HEK293 (cell line): Measurements from ENCODE around the gene SLC16A5.

Experiments used
- CTCF ChIA-PET: fragments of 350-600 bp; formaldehyde crosslinking; extraction: SDS; loops from one replicate; lab custom pipeline; 2021; ENCODE audit warnings: antibody characterized with exemption; lab: Yijun Ruan, JAX
- POLR2A ChIA-PET: fragments of 300-600 bp; formaldehyde crosslinking; extraction: SDS; loops from one replicate; lab custom pipeline; 2020; ENCODE audit warnings: antibody characterized with exemption, inconsistent platforms; lab: Yijun Ruan, JAX
- H3K27ac ChIP-seq: fragments of 200-500 bp; sonication (Bioruptor generic); 2 replicates; pipeline ENCODE4 v1.5.1; 2014; ENCODE audit warnings: low read depth, low read length, control low read depth, inconsistent platforms; ENCODE audit errors: extremely low read depth
- H3K36me3 ChIP-seq, 2 experiments: fragments of 200-500 bp in 1 of 2; sonication (Bioruptor generic) in 1 of 2; 1 replicate in 1 of 2; 2 replicates in 1 of 2; pipeline ENCODE4 v1.5.1; 2014 to 2017; ENCODE audit warnings: inconsistent platforms in 2 of 2, low read length in 2 of 2; ENCODE audit not compliant: control insufficient read depth in 2 of 2, insufficient read depth in 1 of 2
- H3K4me1 ChIP-seq: fragments of 200-500 bp; sonication (Bioruptor generic); 2 replicates; pipeline ENCODE4 v1.5.1; 2014; ENCODE audit warnings: mild to moderate bottlenecking, low read length, inconsistent platforms; ENCODE audit not compliant: control insufficient read depth, insufficient read depth
- H3K4me3 ChIP-seq: 2 replicates; pipeline ENCODE4 v1.5.1; 2011; ENCODE audit warnings: low read depth, mild to moderate bottlenecking, control low read depth, low read length, moderate library complexity
- H3K9me3 ChIP-seq: fragments of 200-500 bp; sonication (Bioruptor generic); 2 replicates; pipeline ENCODE4 v1.5.1; 2014; ENCODE audit warnings: low read depth, low read length, inconsistent platforms; ENCODE audit not compliant: control insufficient read depth, insufficient read depth
- GLIS1 ChIP-seq: fragments of 450-650 bp; formaldehyde crosslinking; IDR thresholded peaks from 2 replicates; pipeline ENCODE4 v1.5.1; 2016; ENCODE audit warnings: missing biosample characterization, missing genetic modification characterization
- KLF16 ChIP-seq: fragments of 450-650 bp; formaldehyde crosslinking; IDR thresholded peaks from 2 replicates; pipeline ENCODE4 v1.5.1; 2017; ENCODE audit warnings: missing biosample characterization, missing genetic modification characterization
- OVOL3 ChIP-seq: fragments of 450-650 bp; formaldehyde crosslinking; IDR thresholded peaks from 2 replicates; pipeline ENCODE4 v1.5.1; 2016; ENCODE audit warnings: missing biosample characterization, missing genetic modification characterization
- SP7 ChIP-seq: fragments of 450-650 bp; formaldehyde crosslinking; IDR thresholded peaks from 2 replicates; pipeline ENCODE4 v1.5.1; 2016; ENCODE audit warnings: missing biosample characterization, missing genetic modification characterization
- ZBTB11 ChIP-seq: fragments of 450-650 bp; formaldehyde crosslinking; conservative IDR thresholded peaks from 2 replicates; pipeline ENCODE4 v1.5.1; 2016; ENCODE audit warnings: low read depth, missing biosample characterization, missing genetic modification characterization
- ZBTB17 ChIP-seq: fragments of 450-650 bp; formaldehyde crosslinking; IDR thresholded peaks from 2 replicates; pipeline ENCODE4 v1.5.1; 2016; ENCODE audit warnings: missing biosample characterization, missing genetic modification characterization
- ZNF132 ChIP-seq: fragments of 450-650 bp; formaldehyde crosslinking; IDR thresholded peaks from 2 replicates; pipeline ENCODE4 v1.5.1; 2017; ENCODE audit warnings: missing biosample characterization, missing genetic modification characterization, borderline replicate concordance
- ZNF221 ChIP-seq: fragments of 450-650 bp; formaldehyde crosslinking; IDR thresholded peaks from 2 replicates; pipeline ENCODE4 v1.5.1; 2017; ENCODE audit warnings: missing biosample characterization, missing genetic modification characterization, borderline replicate concordance
- ZNF311 ChIP-seq: fragments of 450-650 bp; formaldehyde crosslinking; IDR thresholded peaks from 2 replicates; pipeline ENCODE4 v1.5.1; 2017; ENCODE audit warnings: missing biosample characterization, missing genetic modification characterization, borderline replicate concordance
- ZNF350 ChIP-seq: fragments of 450-650 bp; formaldehyde crosslinking; IDR thresholded peaks from 2 replicates; pipeline ENCODE4 v1.5.0; 2017; ENCODE audit warnings: missing biosample characterization, mild to moderate bottlenecking, missing genetic modification characterization
- ZNF398 ChIP-seq: fragments of 450-650 bp; formaldehyde crosslinking; IDR thresholded peaks from 2 replicates; pipeline ENCODE4 v1.5.1; 2017; ENCODE audit warnings: missing biosample characterization, missing genetic modification characterization
- ZNF501 ChIP-seq: fragments of 450-650 bp; formaldehyde crosslinking; IDR thresholded peaks from 2 replicates; pipeline ENCODE4 v1.5.1; 2016; ENCODE audit warnings: missing biosample characterization, missing genetic modification characterization
- ZNF561 ChIP-seq: fragments of 450-650 bp; IDR thresholded peaks from 2 replicates; pipeline ENCODE4 v1.5.1; 2018; ENCODE audit warnings: missing biosample characterization, missing genetic modification characterization, borderline replicate concordance
- ZNF610 ChIP-seq: fragments of 450-650 bp; formaldehyde crosslinking; IDR thresholded peaks from 2 replicates; pipeline ENCODE4 v1.5.1; 2016; ENCODE audit warnings: missing biosample characterization, missing genetic modification characterization, borderline replicate concordance
- ZNF629 ChIP-seq: fragments of 450-650 bp; formaldehyde crosslinking; IDR thresholded peaks from 2 replicates; pipeline ENCODE4 v1.5.1; 2017; ENCODE audit warnings: missing biosample characterization, missing genetic modification characterization
- ZNF654 ChIP-seq: fragments of 450-650 bp; formaldehyde crosslinking; IDR thresholded peaks from 2 replicates; pipeline ENCODE4 v1.5.1; 2016; ENCODE audit warnings: low read depth, missing biosample characterization, missing genetic modification characterization
- ZNF768 ChIP-seq: fragments of 450-650 bp; formaldehyde crosslinking; IDR thresholded peaks from 2 replicates; pipeline ENCODE4 v1.5.1; 2018; ENCODE audit warnings: missing biosample characterization, mild to moderate bottlenecking, missing genetic modification characterization

Gene SLC16A5

GRCh38 chr17:75059369-75060345, 28.1 kb upstream of the SLC16A5 start (continued):
- TF ChIP-seq ZBTB11 (tag by site-specific recombination) (no peak), ZNF654 (tag by site-specific recombination) (peak; percentile 50), ZNF132 (tag by site-specific recombination) (no peak), SP7 (tag by site-specific recombination) (no peak)

GRCh38 chr17:75060434-75061054, 27.2 kb upstream of the SLC16A5 start:
- no peak overlapping the region for H3K27ac ChIP-seq
- TF ChIP-seq ZNF350 (tag by site-specific recombination) = no peak
- no peak for TF ChIP-seq ZNF311 (tag by site-specific recombination)
- TF ChIP-seq ZNF629 (tag by site-specific recombination) = no peak
- no peak for TF ChIP-seq ZBTB17
- no peak for TF ChIP-seq ZNF561
- ChIA-PET POLR2A (interaction anchor here (0.5 to 1.5 kb wide), 10 partner anchors 12 to 112 kb away, joined by 3 to 6 read pairs (median 4); partner anchors contain the start of genes ARMC7, ATP5PD and KCTD2), CTCF (interaction anchor here (0.6 to 15.6 kb wide), 21 partner anchors 9 to 352 kb away, joined by 3 to 117 read pairs (median 5); partner anchors contain the start of genes ARMC7 and KCTD2)
- no peak overlapping the region for H3K4me3 ChIP-seq
- H3K9me3 ChIP-seq = no peaks in the 10 kb centered on the region
- H3K36me3 ChIP-seq = peaks cover 37 to 81% of the 10 kb centered on the region in 2 experiments
- no peaks in the 10 kb centered on the region for H3K4me1 ChIP-seq

- CTCF ChIA-PET = interaction anchor here (0.6 to 15.6 kb wide), 14 partner anchors 10 to 351 kb away, joined by 3 to 117 read pairs (median 4); partner anchors contain the start of genes ARMC7 and KCTD2
- no peak overlapping the region for H3K4me3 ChIP-seq
- H3K4me1 ChIP-seq = no peaks in the 10 kb centered on the region
- no peaks in the 10 kb centered on the region for H3K9me3 ChIP-seq
- H3K36me3 ChIP-seq = peaks cover 37 to 77% of the 10 kb centered on the region in 2 experiments
- POLR2A ChIA-PET = interaction anchor here (0.6 to 1.3 kb wide), 4 partner anchors 12 to 60 kb away, joined by 3 to 5 read pairs (median 4); no protein-coding TSS in a partner anchor
- TF ChIP-seq ZNF610 (tag by site-specific recombination) (no peak), ZNF221 (tag by site-specific recombination) (no peak), GLIS1 (no peak), ZNF768 (tag by site-specific recombination) (no peak), ZNF398 (no peak), KLF16 (tag by site-specific recombination) (no peak), ZNF501 (tag by site-specific recombination) (no peak), OVOL3 (tag by site-specific recombination) (no peak)
- TF ChIP-seq, all 188 proteins: peak for 0
- no peak overlapping the region for H3K27ac ChIP-seq
These were observed 26.7 kb upstream of the SLC16A5 start for GRCh38 chr17:75061055-75061438.
